ENCODE results near the gene AGAP1.

The AGAP1 gene

GRCh38 chr2:235903782-235904584, 410.1 kb downstream of the AGAP1 start:
- DNase-seq, result no peak

GRCh38 chr2:235904585-235904931, 410.7 kb downstream of the AGAP1 start:
- no peak for DNase-seq

- DNase-seq, result no peak
Measured at GRCh38 chr2:235908826-235909225, 415.0 kb downstream of the AGAP1 start.

GRCh38 chr2:235909358-235909757, 415.5 kb downstream of the AGAP1 start:
- no peak for DNase-seq

GRCh38 chr2:235910067-235910466, 416.2 kb downstream of the AGAP1 start:
- DNase-seq, result no peak

GRCh38 chr2:235911125-235911524, 417.3 kb downstream of the AGAP1 start:
- no peak for DNase-seq

GRCh38 chr2:235911633-235912233, 417.9 kb downstream of the AGAP1 start:
- DNase-seq, result no peak

GRCh38 chr2:235914756-235915155, 420.9 kb downstream of the AGAP1 start:
- no peak for DNase-seq

GRCh38 chr2:235917506-235917905, 423.7 kb downstream of the AGAP1 start:
- peak; percentile 89 for DNase-seq

GRCh38 chr2:235918876-235919275, 425.0 kb downstream of the AGAP1 start:
- DNase-seq, result no peak

GRCh38 chr2:235920216-235920865, 426.5 kb downstream of the AGAP1 start:
- no peak for DNase-seq

- DNase-seq, result no peak
Measured at GRCh38 chr2:235921508-235922191, 427.8 kb downstream of the AGAP1 start.

- no peak for DNase-seq
Measured at GRCh38 chr2:235922839-235923238, 429.0 kb downstream of the AGAP1 start.

GRCh38 chr2:235923859-235924674, 430.2 kb downstream of the AGAP1 start:
- DNase-seq, result no peak

- DNase-seq, result no peak
Measured at GRCh38 chr2:235924675-235925063, 430.8 kb downstream of the AGAP1 start.

GRCh38 chr2:235925250-235925919, 431.5 kb downstream of the AGAP1 start:
- DNase-seq, result no peak

- DNase-seq, result no peak
Measured at GRCh38 chr2:235926229-235926628, 432.4 kb downstream of the AGAP1 start.

GRCh38 chr2:235928751-235929370, 435.0 kb downstream of the AGAP1 start:
- no peak for DNase-seq

- DNase-seq, result no peak
Measured at GRCh38 chr2:235930701-235931100, 436.9 kb downstream of the AGAP1 start.

GRCh38 chr2:235931676-235932075, 437.8 kb downstream of the AGAP1 start:
- DNase-seq, result no peak

- DNase-seq, result no peak
Measured at GRCh38 chr2:235934059-235934773, 440.4 kb downstream of the AGAP1 start.

Data from NCI-H2227 treated with DMSO at 0.1 percent for 48 hours (cell line).